A673 (cell line): ENCODE measurements around the gene TYW5.

Experiments
- EZH2 ChIP-seq: fragments of 200-600 bp; sonication (generic); IDR thresholded peaks from 2 replicates; pipeline ENCODE4 v1.6.1; 2017; ENCODE audit warnings: borderline replicate concordance, low read depth, mild to moderate bottlenecking, mixed read lengths, antibody characterized with exemption, low read length; ENCODE audit not compliant: poor library complexity, severe bottlenecking
- TF ChIP-seq, protein P1 (sequence below): fragments of 300-800, 200-600 bp; sonication (generic); conservative IDR thresholded peaks from 2 replicates; pipeline ENCODE4 v1.5.1; 2017; ENCODE audit warnings: low read depth, mild to moderate bottlenecking, antibody characterized with exemption, low read length, moderate library complexity, mixed read lengths

DNA sequence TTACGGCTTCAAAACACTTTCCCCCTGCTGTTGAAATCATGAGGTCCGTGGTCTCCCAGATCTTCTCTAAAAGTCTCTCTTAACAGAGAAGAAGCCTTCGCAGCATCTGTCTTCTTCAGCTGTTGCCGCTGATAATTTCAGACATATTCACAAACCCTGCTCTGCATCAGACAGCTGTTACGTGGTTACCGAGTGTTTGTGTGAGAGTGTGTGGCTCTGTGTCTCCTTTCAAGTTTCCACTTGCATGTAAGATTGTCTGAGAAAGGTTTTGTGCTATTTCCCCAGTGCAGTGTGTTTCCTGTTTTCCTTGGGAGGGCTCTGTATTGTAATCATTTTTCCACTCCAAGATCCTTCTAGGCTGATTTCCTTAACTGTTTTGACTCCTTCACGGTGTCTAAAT is 32.9 kb upstream of the TYW5 start:
- TF ChIP-seq, protein P1, sequence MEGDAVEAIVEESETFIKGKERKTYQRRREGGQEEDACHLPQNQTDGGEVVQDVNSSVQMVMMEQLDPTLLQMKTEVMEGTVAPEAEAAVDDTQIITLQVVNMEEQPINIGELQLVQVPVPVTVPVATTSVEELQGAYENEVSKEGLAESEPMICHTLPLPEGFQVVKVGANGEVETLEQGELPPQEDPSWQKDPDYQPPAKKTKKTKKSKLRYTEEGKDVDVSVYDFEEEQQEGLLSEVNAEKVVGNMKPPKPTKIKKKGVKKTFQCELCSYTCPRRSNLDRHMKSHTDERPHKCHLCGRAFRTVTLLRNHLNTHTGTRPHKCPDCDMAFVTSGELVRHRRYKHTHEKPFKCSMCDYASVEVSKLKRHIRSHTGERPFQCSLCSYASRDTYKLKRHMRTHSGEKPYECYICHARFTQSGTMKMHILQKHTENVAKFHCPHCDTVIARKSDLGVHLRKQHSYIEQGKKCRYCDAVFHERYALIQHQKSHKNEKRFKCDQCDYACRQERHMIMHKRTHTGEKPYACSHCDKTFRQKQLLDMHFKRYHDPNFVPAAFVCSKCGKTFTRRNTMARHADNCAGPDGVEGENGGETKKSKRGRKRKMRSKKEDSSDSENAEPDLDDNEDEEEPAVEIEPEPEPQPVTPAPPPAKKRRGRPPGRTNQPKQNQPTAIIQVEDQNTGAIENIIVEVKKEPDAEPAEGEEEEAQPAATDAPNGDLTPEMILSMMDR = no peak
- no peak for TF ChIP-seq EZH2
